HEK293T (cell line): ENCODE data around the gene SENP3.

Source experiments
- BHLHE40 ChIP-seq: fragments of 450-650 bp; IDR thresholded peaks from 2 replicates; pipeline ENCODE4 v1.6.1; 2016; ENCODE audit warnings: mild to moderate bottlenecking, moderate library complexity, borderline replicate concordance
- CTBP1 ChIP-seq: fragments of 450-650 bp; IDR thresholded peaks from 2 replicates; pipeline ENCODE4 v1.6.1; 2016; ENCODE audit warnings: borderline replicate concordance
- FOXA1 ChIP-seq: fragments of 450-650 bp; IDR thresholded peaks from 2 replicates; pipeline ENCODE4 v1.6.1; 2016; ENCODE audit warnings: mild to moderate bottlenecking
- FOXM1 ChIP-seq: fragments of 450-650 bp; IDR thresholded peaks from 2 replicates; pipeline ENCODE4 v1.6.1; 2017; ENCODE audit warnings: mild to moderate bottlenecking, borderline replicate concordance
- SP1 ChIP-seq: fragments of 450-650 bp; IDR thresholded peaks from 2 replicates; pipeline ENCODE4 v1.6.1; 2017

- TF ChIP-seq BHLHE40: no peak
- TF ChIP-seq FOXA1: no peak
- TF ChIP-seq SP1: no peak
- no peak for TF ChIP-seq FOXM1
- TF ChIP-seq CTBP1: no peak
Observed at GRCh38 chr17:7580604-7581575, 19.2 kb downstream of the SENP3 start.
